WTC11 (cell line): Measurements from ENCODE around the gene LCN10.

ENCODE experiments used
- ATF3 ChIP-seq: sonication (generic); formaldehyde crosslinking; conservative IDR thresholded peaks from 2 replicates; pipeline ENCODE4 v1.8.1; 2022; ENCODE audit warnings: mild to moderate bottlenecking, missing genetic modification reagents
- CBFB ChIP-seq: sonication (generic); formaldehyde crosslinking; IDR thresholded peaks from 2 replicates; pipeline ENCODE4 v1.8.1; 2022; ENCODE audit warnings: mild to moderate bottlenecking, low read depth, missing genetic modification reagents
- CTCF ChIP-seq: fragments of 200-600 bp; IDR thresholded peaks from 2 replicates; pipeline ENCODE4 v1.8.0; 2022; ENCODE audit warnings: antibody characterized with exemption
- ESRRA ChIP-seq: sonication (generic); formaldehyde crosslinking; IDR thresholded peaks from 2 replicates; pipeline ENCODE4 v1.8.1; 2022; ENCODE audit warnings: mild to moderate bottlenecking, missing genetic modification reagents, borderline replicate concordance
- ETV6 ChIP-seq: sonication (generic); formaldehyde crosslinking; IDR thresholded peaks from 2 replicates; pipeline ENCODE4 v1.8.1; 2022; ENCODE audit warnings: mild to moderate bottlenecking, missing genetic modification reagents
- GABPB1 ChIP-seq: sonication (generic); formaldehyde crosslinking; IDR thresholded peaks from 2 replicates; pipeline ENCODE4 v1.8.1; 2023; ENCODE audit warnings: mild to moderate bottlenecking, missing genetic modification reagents
- JUN ChIP-seq: sonication (generic); formaldehyde crosslinking; IDR thresholded peaks from 2 replicates; pipeline ENCODE4 v1.8.0; 2023; ENCODE audit warnings: mild to moderate bottlenecking, missing genetic modification reagents
- SMAD3 ChIP-seq: sonication (generic); formaldehyde crosslinking; IDR thresholded peaks from 2 replicates; pipeline ENCODE4 v1.8.0; 2022; ENCODE audit warnings: missing genetic modification reagents, mild to moderate bottlenecking, borderline replicate concordance
- ZNF317 ChIP-seq: sonication (generic); formaldehyde crosslinking; IDR thresholded peaks from 2 replicates; pipeline ENCODE4 v1.8.1; 2023; ENCODE audit warnings: low read depth, mild to moderate bottlenecking, moderate library complexity, missing genetic modification reagents, borderline replicate concordance
- ZNF423 ChIP-seq: fragments of 250-450 bp; sonication (Bioruptor Pico); IDR thresholded peaks from 2 replicates; pipeline ENCODE4 v2.1.2; 2022; ENCODE audit warnings: mild to moderate bottlenecking, moderate library complexity
- TF ChIP-seq, protein P1 (sequence below): sonication (generic); formaldehyde crosslinking; IDR thresholded peaks from 2 replicates; pipeline ENCODE4 v1.8.1; 2023; ENCODE audit warnings: mild to moderate bottlenecking, missing genetic modification reagents, moderate library complexity
- TF ChIP-seq, protein P2 (sequence below): sonication (generic); formaldehyde crosslinking; conservative IDR thresholded peaks from 2 replicates; pipeline ENCODE4 v1.8.1; 2023; ENCODE audit warnings: mild to moderate bottlenecking, low read depth, missing genetic modification reagents, moderate library complexity
- TF ChIP-seq, protein P3 (sequence below): sonication (generic); formaldehyde crosslinking; IDR thresholded peaks from 2 replicates; pipeline ENCODE4 v1.8.1; 2023; ENCODE audit warnings: mild to moderate bottlenecking, moderate library complexity, missing genetic modification reagents
- TF ChIP-seq, protein P4 (sequence below): sonication (generic); formaldehyde crosslinking; IDR thresholded peaks from 2 replicates; pipeline ENCODE4 v1.8.0; 2023; ENCODE audit warnings: mild to moderate bottlenecking, missing genetic modification reagents

GRCh38 chr9:136763649-136764035 is 20.9 kb upstream of the LCN10 start:
- TF ChIP-seq, protein P1, sequence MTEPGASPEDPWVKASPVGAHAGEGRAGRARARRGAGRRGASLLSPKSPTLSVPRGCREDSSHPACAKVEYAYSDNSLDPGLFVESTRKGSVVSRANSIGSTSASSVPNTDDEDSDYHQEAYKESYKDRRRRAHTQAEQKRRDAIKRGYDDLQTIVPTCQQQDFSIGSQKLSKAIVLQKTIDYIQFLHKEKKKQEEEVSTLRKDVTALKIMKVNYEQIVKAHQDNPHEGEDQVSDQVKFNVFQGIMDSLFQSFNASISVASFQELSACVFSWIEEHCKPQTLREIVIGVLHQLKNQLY (CRISPR knock-in tag), result no peak
- TF ChIP-seq, protein P2, sequence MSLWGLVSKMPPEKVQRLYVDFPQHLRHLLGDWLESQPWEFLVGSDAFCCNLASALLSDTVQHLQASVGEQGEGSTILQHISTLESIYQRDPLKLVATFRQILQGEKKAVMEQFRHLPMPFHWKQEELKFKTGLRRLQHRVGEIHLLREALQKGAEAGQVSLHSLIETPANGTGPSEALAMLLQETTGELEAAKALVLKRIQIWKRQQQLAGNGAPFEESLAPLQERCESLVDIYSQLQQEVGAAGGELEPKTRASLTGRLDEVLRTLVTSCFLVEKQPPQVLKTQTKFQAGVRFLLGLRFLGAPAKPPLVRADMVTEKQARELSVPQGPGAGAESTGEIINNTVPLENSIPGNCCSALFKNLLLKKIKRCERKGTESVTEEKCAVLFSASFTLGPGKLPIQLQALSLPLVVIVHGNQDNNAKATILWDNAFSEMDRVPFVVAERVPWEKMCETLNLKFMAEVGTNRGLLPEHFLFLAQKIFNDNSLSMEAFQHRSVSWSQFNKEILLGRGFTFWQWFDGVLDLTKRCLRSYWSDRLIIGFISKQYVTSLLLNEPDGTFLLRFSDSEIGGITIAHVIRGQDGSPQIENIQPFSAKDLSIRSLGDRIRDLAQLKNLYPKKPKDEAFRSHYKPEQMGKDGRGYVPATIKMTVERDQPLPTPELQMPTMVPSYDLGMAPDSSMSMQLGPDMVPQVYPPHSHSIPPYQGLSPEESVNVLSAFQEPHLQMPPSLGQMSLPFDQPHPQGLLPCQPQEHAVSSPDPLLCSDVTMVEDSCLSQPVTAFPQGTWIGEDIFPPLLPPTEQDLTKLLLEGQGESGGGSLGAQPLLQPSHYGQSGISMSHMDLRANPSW, result no peak
- TF ChIP-seq GABPB1 (CRISPR knock-in tag) (no peak), SMAD3 (CRISPR knock-in tag) (no peak), ATF3 (CRISPR knock-in tag) (no peak), ZNF423 (CRISPR knock-in tag) (no peak), CBFB (CRISPR knock-in tag) (no peak), CTCF (no peak), ETV6 (CRISPR knock-in tag) (no peak), JUN (CRISPR knock-in tag) (no peak), ZNF317 (CRISPR knock-in tag) (no peak), ESRRA (CRISPR knock-in tag) (no peak)
- TF ChIP-seq, protein P3, sequence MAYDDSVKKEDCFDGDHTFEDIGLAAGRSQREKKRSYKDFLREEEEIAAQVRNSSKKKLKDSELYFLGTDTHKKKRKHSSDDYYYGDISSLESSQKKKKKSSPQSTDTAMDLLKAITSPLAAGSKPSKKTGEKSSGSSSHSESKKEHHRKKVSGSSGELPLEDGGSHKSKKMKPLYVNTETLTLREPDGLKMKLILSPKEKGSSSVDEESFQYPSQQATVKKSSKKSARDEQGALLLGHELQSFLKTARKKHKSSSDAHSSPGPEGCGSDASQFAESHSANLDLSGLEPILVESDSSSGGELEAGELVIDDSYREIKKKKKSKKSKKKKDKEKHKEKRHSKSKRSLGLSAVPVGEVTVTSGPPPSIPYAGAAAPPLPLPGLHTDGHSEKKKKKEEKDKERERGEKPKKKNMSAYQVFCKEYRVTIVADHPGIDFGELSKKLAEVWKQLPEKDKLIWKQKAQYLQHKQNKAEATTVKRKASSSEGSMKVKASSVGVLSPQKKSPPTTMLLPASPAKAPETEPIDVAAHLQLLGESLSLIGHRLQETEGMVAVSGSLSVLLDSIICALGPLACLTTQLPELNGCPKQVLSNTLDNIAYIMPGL (CRISPR knock-in tag), result no peak
- TF ChIP-seq, protein P4, sequence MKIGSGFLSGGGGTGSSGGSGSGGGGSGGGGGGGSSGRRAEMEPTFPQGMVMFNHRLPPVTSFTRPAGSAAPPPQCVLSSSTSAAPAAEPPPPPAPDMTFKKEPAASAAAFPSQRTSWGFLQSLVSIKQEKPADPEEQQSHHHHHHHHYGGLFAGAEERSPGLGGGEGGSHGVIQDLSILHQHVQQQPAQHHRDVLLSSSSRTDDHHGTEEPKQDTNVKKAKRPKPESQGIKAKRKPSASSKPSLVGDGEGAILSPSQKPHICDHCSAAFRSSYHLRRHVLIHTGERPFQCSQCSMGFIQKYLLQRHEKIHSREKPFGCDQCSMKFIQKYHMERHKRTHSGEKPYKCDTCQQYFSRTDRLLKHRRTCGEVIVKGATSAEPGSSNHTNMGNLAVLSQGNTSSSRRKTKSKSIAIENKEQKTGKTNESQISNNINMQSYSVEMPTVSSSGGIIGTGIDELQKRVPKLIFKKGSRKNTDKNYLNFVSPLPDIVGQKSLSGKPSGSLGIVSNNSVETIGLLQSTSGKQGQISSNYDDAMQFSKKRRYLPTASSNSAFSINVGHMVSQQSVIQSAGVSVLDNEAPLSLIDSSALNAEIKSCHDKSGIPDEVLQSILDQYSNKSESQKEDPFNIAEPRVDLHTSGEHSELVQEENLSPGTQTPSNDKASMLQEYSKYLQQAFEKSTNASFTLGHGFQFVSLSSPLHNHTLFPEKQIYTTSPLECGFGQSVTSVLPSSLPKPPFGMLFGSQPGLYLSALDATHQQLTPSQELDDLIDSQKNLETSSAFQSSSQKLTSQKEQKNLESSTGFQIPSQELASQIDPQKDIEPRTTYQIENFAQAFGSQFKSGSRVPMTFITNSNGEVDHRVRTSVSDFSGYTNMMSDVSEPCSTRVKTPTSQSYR (CRISPR knock-in tag), result no peak
